H54 (cell line): Measurements from ENCODE around the gene MGST2.

ENCODE experiments used
- DNase-seq: peaks from one replicate; pipeline ENCODE4 v3.0.0; 2011; ENCODE audit warnings: low spot score, mixed read lengths; ENCODE audit not compliant: insufficient read length
- FAIRE-seq: peaks from 3 replicates; lab custom pipeline; 2011; peaks lifted over from hg19 to GRCh38; lab: Jason Lieb, UNC
- POLR2A ChIP-seq: IDR thresholded peaks from 2 replicates; pipeline ENCODE4 v1.6.1; 2011; ENCODE audit warnings: low read depth, mild to moderate bottlenecking, low read length

Gene MGST2

GRCh38 chr4:139669890-139670289 is 4.3 kb downstream of the MGST2 start:
- TF ChIP-seq POLR2A, result no peak
- DNase-seq, result no peak

GRCh38 chr4:139670775-139671174 is 5.2 kb downstream of the MGST2 start:
- no peak for FAIRE-seq
- TF ChIP-seq POLR2A, result no peak
- no peak for DNase-seq

More at GRCh38 chr4:139669890-139670289, 4.3 kb downstream of the MGST2 start:
- FAIRE-seq, result no peak

- no peak for TF ChIP-seq POLR2A
- DNase-seq (no peak), FAIRE-seq (no peak)
Observed at GRCh38 chr4:139672215-139672614, 6.6 kb downstream of the MGST2 start.

- DNase-seq (no peak), FAIRE-seq (no peak)
- TF ChIP-seq POLR2A, result no peak
Observed at GRCh38 chr4:139672732-139673131, 7.1 kb downstream of the MGST2 start.

- no peak for TF ChIP-seq POLR2A
- DNase-seq (no peak), FAIRE-seq (no peak)
Observed at GRCh38 chr4:139674875-139675550, 9.4 kb downstream of the MGST2 start.

GRCh38 chr4:139675651-139676050 is 10.0 kb downstream of the MGST2 start:
- FAIRE-seq, result no peak
- DNase-seq, result no peak
- no peak for TF ChIP-seq POLR2A

GRCh38 chr4:139676365-139676764 is 10.7 kb downstream of the MGST2 start:
- no peak for DNase-seq
- no peak for TF ChIP-seq POLR2A
- FAIRE-seq, result no peak

- DNase-seq (no peak), FAIRE-seq (no peak)
- TF ChIP-seq POLR2A, result no peak
Observed at GRCh38 chr4:139676913-139677585, 11.4 kb downstream of the MGST2 start.

- DNase-seq (no peak), FAIRE-seq (no peak)
- TF ChIP-seq POLR2A, result no peak
Observed at GRCh38 chr4:139682309-139682708, 16.7 kb downstream of the MGST2 start.

- FAIRE-seq (no peak), DNase-seq (no peak)
- no peak for TF ChIP-seq POLR2A
Observed at GRCh38 chr4:139682741-139683151, 17.1 kb downstream of the MGST2 start.

GRCh38 chr4:139684351-139684750 is 18.7 kb downstream of the MGST2 start:
- DNase-seq, result no peak
- FAIRE-seq, result no peak
- no peak for TF ChIP-seq POLR2A

GRCh38 chr4:139685180-139685579 is 19.6 kb downstream of the MGST2 start:
- TF ChIP-seq POLR2A, result no peak
- DNase-seq (no peak), FAIRE-seq (no peak)

GRCh38 chr4:139686130-139686529 is 20.5 kb downstream of the MGST2 start:
- DNase-seq (no peak), FAIRE-seq (no peak)
- TF ChIP-seq POLR2A, result no peak

GRCh38 chr4:139686988-139687387 is 21.4 kb downstream of the MGST2 start:
- no peak for DNase-seq
- TF ChIP-seq POLR2A, result no peak
- no peak for FAIRE-seq

- DNase-seq (no peak), FAIRE-seq (no peak)
- TF ChIP-seq POLR2A, result no peak
Observed at GRCh38 chr4:139689093-139689722, 23.6 kb downstream of the MGST2 start.
